Measurements from ENCODE around the gene SMCO1.
A peak's percentile ranks its signal among the peaks of the same experiment; 100 is the strongest.

SMCO1 gene

GRCh38 chr3:196518966-196519717, 4.0 kb upstream of the SMCO1 start:
- H3K4me2 ChIP-seq (ENCODE audit: low read depth, low read length, poor library complexity, severe bottlenecking): peak overlapping the region; percentile 8
- TF ChIP-seq EZH2phosphoT487 (IDR thresholded peaks at IDR 0.05; ENCODE audit: borderline replicate concordance) (no peak), CTCF (conservative IDR thresholded peaks at IDR 0.05; ENCODE audit: low read length) (peak; percentile 87)
- no peaks in the 10 kb centered on the region for H4K20me1 ChIP-seq (ENCODE audit: insufficient read depth, low read length, poor library complexity, severe bottlenecking)
- H3K4me3 ChIP-seq (ENCODE audit: low read length, poor library complexity, severe bottlenecking): no peak overlapping the region
- no peaks in the 10 kb centered on the region for H3K27me3 ChIP-seq (ENCODE audit: insufficient read depth, low read length, poor library complexity, severe bottlenecking)
- H2AFZ ChIP-seq (ENCODE audit: low read length): no peak overlapping the region
- no peaks in the 10 kb centered on the region for H3F3A ChIP-seq (ENCODE audit: low read depth)
- peaks cover 30% of the 10 kb centered on the region for H3K4me1 ChIP-seq (ENCODE audit: insufficient read depth, low read length, poor library complexity, severe bottlenecking)
- H3K9me3 ChIP-seq (ENCODE audit: insufficient read depth, low read depth, low read length): peaks cover 7% of the 10 kb centered on the region; the same call in 1 of the 2 replicates
- peaks cover 28% of the 10 kb centered on the region for H3K79me2 ChIP-seq (ENCODE audit: insufficient read depth, low read length)
- H3K36me3 ChIP-seq (ENCODE audit: insufficient read depth, low read length): no peaks in the 10 kb centered on the region
- no peak overlapping the region for H3K9ac ChIP-seq (ENCODE audit: low read depth, low read length, poor library complexity, severe bottlenecking)
- H3K9me2 ChIP-seq (replicated peaks; ENCODE audit: low read depth, low read length): no peaks in the 10 kb centered on the region

- Histone ChIP-seq H2AFZ (ENCODE audit: low read length) (no peak overlapping the region), H3K4me2 (ENCODE audit: low read depth, low read length, poor library complexity, severe bottlenecking) (peak overlapping the region; percentile 43), H3K9ac (ENCODE audit: low read depth, low read length, poor library complexity, severe bottlenecking) (no peak overlapping the region), H3K79me2 (ENCODE audit: insufficient read depth, low read length) (peaks cover 39% of the 10 kb centered on the region), H3K27me3 (ENCODE audit: insufficient read depth, low read length, poor library complexity, severe bottlenecking) (no peaks in the 10 kb centered on the region), H3F3A (ENCODE audit: low read depth) (0 out of 2 replicates have a peak, but pooled peaks cover 2% of the 10 kb centered on the region), H3K4me1 (ENCODE audit: insufficient read depth, low read length, poor library complexity, severe bottlenecking) (peaks cover 43% of the 10 kb centered on the region), H3K9me3 (ENCODE audit: insufficient read depth, low read depth, low read length) (peaks cover 7% of the 10 kb centered on the region; the same call in 1 of the 2 replicates), H3K9me2 (replicated peaks; ENCODE audit: low read depth, low read length) (no peaks in the 10 kb centered on the region), H4K20me1 (ENCODE audit: insufficient read depth, low read length, poor library complexity, severe bottlenecking) (no peaks in the 10 kb centered on the region), H3K36me3 (ENCODE audit: insufficient read depth, low read length) (no peaks in the 10 kb centered on the region), H3K4me3 (ENCODE audit: low read length, poor library complexity, severe bottlenecking) (no peak overlapping the region)
- TF ChIP-seq EZH2phosphoT487 (IDR thresholded peaks at IDR 0.05; ENCODE audit: borderline replicate concordance): no peak
- no peak for TF ChIP-seq CTCF (conservative IDR thresholded peaks at IDR 0.05; ENCODE audit: low read length)
These were observed 2.8 kb upstream of the SMCO1 start for GRCh38 chr3:196517919-196518318.

- H2AFZ ChIP-seq (ENCODE audit: low read length): peak overlapping the region; percentile 57
- H4K20me1 ChIP-seq (ENCODE audit: insufficient read depth, low read length, poor library complexity, severe bottlenecking): no peaks in the 10 kb centered on the region
- H3K4me3 ChIP-seq (ENCODE audit: low read length, poor library complexity, severe bottlenecking): peak overlapping the region; percentile 6
- peaks cover 42% of the 10 kb centered on the region for H3K79me2 ChIP-seq (ENCODE audit: insufficient read depth, low read length)
- peak overlapping the region; percentile 43 for H3K4me2 ChIP-seq (ENCODE audit: low read depth, low read length, poor library complexity, severe bottlenecking)
- no peaks in the 10 kb centered on the region for H3K27me3 ChIP-seq (ENCODE audit: insufficient read depth, low read length, poor library complexity, severe bottlenecking)
- peaks cover 49% of the 10 kb centered on the region for H3K4me1 ChIP-seq (ENCODE audit: insufficient read depth, low read length, poor library complexity, severe bottlenecking)
- no peaks in the 10 kb centered on the region for H3K9me2 ChIP-seq (replicated peaks; ENCODE audit: low read depth, low read length)
- H3K9ac ChIP-seq (ENCODE audit: low read depth, low read length, poor library complexity, severe bottlenecking): no peak overlapping the region
- TF ChIP-seq EZH2phosphoT487 (IDR thresholded peaks at IDR 0.05; ENCODE audit: borderline replicate concordance): no peak
- peak; percentile 54 for TF ChIP-seq CTCF (conservative IDR thresholded peaks at IDR 0.05; ENCODE audit: low read length)
- 0 out of 2 replicates have a peak, but pooled peaks cover 6% of the 10 kb centered on the region for H3F3A ChIP-seq (ENCODE audit: low read depth)
- peaks cover 7% of the 10 kb centered on the region; the same call in 1 of the 2 replicates for H3K9me3 ChIP-seq (ENCODE audit: insufficient read depth, low read depth, low read length)
- no peaks in the 10 kb centered on the region for H3K36me3 ChIP-seq (ENCODE audit: insufficient read depth, low read length)
These were observed 2.1 kb upstream of the SMCO1 start for GRCh38 chr3:196517162-196517800.
